ENCODE results near the gene RNU1-1. TPM values are rescaled to one million over a fixed set of nuclear protein-coding genes. Genes with fewer than 3 reads are reported as not detected.
"Not testable (repeated sequence)": the region's sequence is repeated elsewhere in the genome, so short reads cannot be mapped to it uniquely, and the experiment has no call there.

RNU1-1 gene
- total and polyA plus RNA-seq, 9 of the 15 experiments (the other 6 are each of a cell fraction or from before 2014, with no cell fraction given) = under 0.01 to 32,823 (median 2,538) TPM; not detected in 4

DNA sequence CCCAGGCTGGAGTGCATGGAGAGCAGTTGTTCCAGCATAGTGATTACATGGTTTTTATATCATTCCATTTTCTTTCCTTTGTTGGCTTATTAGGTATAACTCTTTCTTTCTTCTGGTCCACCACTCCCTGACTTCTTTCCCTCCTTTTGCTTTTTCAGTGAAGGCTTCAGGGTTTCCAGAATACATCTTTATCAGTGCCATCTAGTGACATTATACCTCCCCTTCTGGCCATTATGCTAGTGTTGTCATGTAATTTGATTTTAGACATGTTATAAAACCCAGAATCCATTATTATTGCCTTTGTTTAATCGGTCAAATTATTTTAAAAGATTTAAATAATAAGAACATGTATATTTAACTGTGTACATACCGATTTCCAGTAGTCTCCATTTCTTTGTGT is 10.6 kb downstream of the RNU1-1 start (continued):
- TF ChIP-seq, protein P1, sequence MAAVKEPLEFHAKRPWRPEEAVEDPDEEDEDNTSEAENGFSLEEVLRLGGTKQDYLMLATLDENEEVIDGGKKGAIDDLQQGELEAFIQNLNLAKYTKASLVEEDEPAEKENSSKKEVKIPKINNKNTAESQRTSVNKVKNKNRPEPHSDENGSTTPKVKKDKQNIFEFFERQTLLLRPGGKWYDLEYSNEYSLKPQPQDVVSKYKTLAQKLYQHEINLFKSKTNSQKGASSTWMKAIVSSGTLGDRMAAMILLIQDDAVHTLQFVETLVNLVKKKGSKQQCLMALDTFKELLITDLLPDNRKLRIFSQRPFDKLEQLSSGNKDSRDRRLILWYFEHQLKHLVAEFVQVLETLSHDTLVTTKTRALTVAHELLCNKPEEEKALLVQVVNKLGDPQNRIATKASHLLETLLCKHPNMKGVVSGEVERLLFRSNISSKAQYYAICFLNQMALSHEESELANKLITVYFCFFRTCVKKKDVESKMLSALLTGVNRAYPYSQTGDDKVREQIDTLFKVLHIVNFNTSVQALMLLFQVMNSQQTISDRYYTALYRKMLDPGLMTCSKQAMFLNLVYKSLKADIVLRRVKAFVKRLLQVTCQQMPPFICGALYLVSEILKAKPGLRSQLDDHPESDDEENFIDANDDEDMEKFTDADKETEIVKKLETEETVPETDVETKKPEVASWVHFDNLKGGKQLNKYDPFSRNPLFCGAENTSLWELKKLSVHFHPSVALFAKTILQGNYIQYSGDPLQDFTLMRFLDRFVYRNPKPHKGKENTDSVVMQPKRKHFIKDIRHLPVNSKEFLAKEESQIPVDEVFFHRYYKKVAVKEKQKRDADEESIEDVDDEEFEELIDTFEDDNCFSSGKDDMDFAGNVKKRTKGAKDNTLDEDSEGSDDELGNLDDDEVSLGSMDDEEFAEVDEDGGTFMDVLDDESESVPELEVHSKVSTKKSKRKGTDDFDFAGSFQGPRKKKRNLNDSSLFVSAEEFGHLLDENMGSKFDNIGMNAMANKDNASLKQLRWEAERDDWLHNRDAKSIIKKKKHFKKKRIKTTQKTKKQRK (IDR thresholded peaks at IDR 0.05; ENCODE audit: borderline replicate concordance, low read depth, low read length) = no peak
- no peak for TF ChIP-seq MAFK (IDR thresholded peaks at IDR 0.05; ENCODE audit: low read length)

DNA sequence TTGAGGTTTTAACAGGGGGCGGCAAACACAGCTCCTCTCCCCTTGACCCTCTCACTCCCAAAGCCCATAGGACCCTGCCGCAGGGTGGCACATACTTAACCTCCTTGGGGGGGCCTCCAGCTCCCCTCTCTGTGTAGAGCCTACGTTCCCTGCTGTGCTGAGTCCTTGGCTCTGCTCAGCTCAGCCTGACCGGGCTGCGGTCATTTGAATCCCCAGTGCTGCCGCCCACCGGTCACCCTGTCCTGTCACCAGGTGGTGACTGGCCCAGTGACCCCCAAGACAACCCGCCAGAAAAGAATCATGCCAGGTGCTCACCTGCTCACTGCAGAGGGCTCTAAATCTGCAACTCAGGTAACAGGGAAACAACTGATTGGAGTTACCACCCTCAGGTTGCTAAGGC is 12.6 kb downstream of the RNU1-1 start:
- H3K36me3 ChIP-seq (ENCODE audit: control insufficient read depth, insufficient read depth, low read length); H3K27ac ChIP-seq (ENCODE audit: extremely low read depth, low read depth, low read length); FAIRE-seq; H3K9me3 ChIP-seq (replicated peaks; ENCODE audit: control insufficient read depth, insufficient read depth, low read depth, low read length); H3K27me3 ChIP-seq (ENCODE audit: control insufficient read depth in 2 of 2, insufficient read depth in 2 of 2, low read length in 2 of 2); H2AFZ ChIP-seq (ENCODE audit: low read depth, low read length); H4K20me1 ChIP-seq (replicated peaks; ENCODE audit: control insufficient read depth, insufficient read depth, low read length); CTCF ChIA-PET (ENCODE audit: low intra/inter-chr PET ratio); H3K9ac ChIP-seq (ENCODE audit: insufficient read depth in 1 of 2, low read depth in 2 of 2, low read length in 2 of 2); H3K9me1 ChIP-seq (ENCODE audit: control insufficient read depth, insufficient read depth, low read length); DNase-seq (ENCODE audit: extremely low read depth in 1 of 4, low spot score in 3 of 4); H3K4me3 ChIP-seq; H3K4me2 ChIP-seq (ENCODE audit: insufficient read depth, low read length); POLR2A ChIA-PET; H3K79me2 ChIP-seq (ENCODE audit: control insufficient read depth, insufficient read depth, low read length); intact Hi-C loops (cut with micrococcal nuclease); ATAC-seq; BruUV-seq (replicated peaks): not testable (repeated sequence)
- H3K4me1 ChIP-seq (replicated peaks in 1 of 2; ENCODE audit: control insufficient read depth in 2 of 2, insufficient read depth in 2 of 2, low read length in 2 of 2) = peaks cover 3 to 24% of the 10 kb centered on the region in 2 experiments; a peak in 3 of 5 replicates
- 55% methylated on average over 8 of the region's 8 CpGs for WGBS (ENCODE audit: insufficient coverage, low coverage, missing lambda C conversion rate)
- in situ Hi-C loops (cut with MboI) = loop anchor here (25.0 kb wide), 1 partner anchor 111 kb away; the partner anchor contains the start of gene NBPF1
